ENCODE data around the gene SAP25. TPM values are rescaled to one million over a fixed set of nuclear protein-coding genes. Genes with fewer than 3 reads are reported as not detected.

The SAP25 gene
- polyA plus RNA-seq, 3 donors, result 67.2 TPM; not detected in 2

DNA sequence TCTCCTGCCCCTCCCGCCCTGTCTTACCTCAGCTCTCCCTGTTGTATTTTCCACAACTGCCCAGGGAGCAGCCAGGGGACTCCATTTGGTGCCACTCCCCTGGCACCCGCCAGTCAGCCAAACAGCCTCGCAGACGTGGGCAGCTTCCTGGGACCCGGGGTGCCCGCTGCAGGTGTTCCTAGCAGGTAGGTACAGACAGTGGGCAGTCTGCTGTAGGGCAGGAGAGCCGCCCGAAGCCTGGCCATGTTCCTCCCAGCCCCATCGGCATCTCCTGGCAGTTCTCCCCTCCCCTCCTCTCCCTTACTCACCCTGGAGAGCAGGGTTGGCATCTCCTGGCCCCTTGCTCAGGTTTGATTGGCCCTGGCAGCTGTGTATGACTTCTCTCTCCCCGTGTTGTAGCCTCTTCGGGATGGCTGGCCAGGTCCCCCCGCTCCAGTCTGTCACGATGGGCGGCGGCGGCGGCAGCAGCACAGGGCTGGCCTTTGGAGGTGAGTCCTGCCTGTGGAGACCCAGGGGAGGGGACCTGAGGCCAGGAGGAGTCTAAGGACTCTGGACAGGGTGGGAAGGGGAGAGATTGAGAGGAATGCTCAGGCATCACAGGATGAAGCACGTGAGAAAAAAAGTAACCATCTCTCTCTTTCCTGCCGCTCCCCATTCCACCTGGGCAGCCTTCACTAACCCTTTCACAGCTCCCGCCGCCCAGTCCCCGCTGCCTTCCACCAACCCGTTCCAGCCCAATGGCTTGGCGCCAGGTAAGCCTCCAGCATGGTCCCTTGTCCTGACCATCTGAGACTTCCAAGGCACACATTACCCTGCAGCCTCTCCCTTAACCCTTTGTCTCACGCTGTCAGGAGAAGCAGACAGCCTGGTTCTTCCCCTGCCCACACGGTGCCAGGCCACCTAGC is 11.3 kb downstream of the SAP25 start:
- WGBS (ENCODE audit: insufficient coverage), result 97% methylated on average over 20 of the region's 26 CpGs
- Histone ChIP-seq H3K4me2 (replicated peaks; ENCODE audit: extremely low read depth, low read length, poor library complexity, severe bottlenecking) (no peak overlapping the region), H2AFZ (ENCODE audit: insufficient read depth, low read depth, low read length, poor library complexity, severe bottlenecking) (no peak overlapping the region), H3K4me1 (ENCODE audit: control insufficient read depth in 1 of 2, insufficient read depth in 2 of 2, low read length in 2 of 2) (peaks cover 0 to 3% of the 10 kb centered on the region in 2 donors), H3K27ac (ENCODE audit: low read depth in 1 of 2, low read length in 2 of 2) (no peak overlapping the region), H3K79me2 (ENCODE audit: insufficient read depth, low read length) (no peaks in the 10 kb centered on the region), H3K27me3 (ENCODE audit: control insufficient read depth in 2 of 2, insufficient read depth in 2 of 2, low read length in 2 of 2) (no peaks in the 10 kb centered on the region), H3K36me3 (replicated peaks in 1 of 2; ENCODE audit: control insufficient read depth in 1 of 2, insufficient read depth in 2 of 2, low read length in 2 of 2) (no peaks in the 10 kb centered on the region), H4K20me1 (ENCODE audit: insufficient read depth, low read length) (no peaks in the 10 kb centered on the region), H3K9ac (ENCODE audit: insufficient read depth, low read length, poor library complexity, severe bottlenecking) (no peak overlapping the region), H3K9me3 (replicated peaks in 1 of 2; ENCODE audit: control insufficient read depth in 1 of 2, insufficient read depth in 1 of 2, low read length in 2 of 2) (no peaks in the 10 kb centered on the region), H3K4me3 (replicated peaks in 1 of 3; ENCODE audit: low read depth in 2 of 3, low read length in 3 of 3) (no peak overlapping the region)
- intact Hi-C loops (cut with micrococcal nuclease), result loop anchor here in 1 of 2 donors (5.0 kb wide), 1 partner anchor 95 kb away; no protein-coding TSS in a partner anchor
- no peak for TF ChIP-seq CTCF (IDR thresholded peaks at IDR 0.05)
- Mint-ChIP-seq H3K9me3 (peaks cover 0 to 3% (median 0%) of the 10 kb centered on the region in 7 donors), H3K27me3 (ENCODE audit: low read depth in 3 of 3) (no peaks in the 10 kb centered on the region), H3K4me1 (peaks cover 2% of the 10 kb centered on the region), H3K27ac (peak overlapping the region in 1 of 7 donors; percentile 49), H3K36me3 (peaks cover 12 to 16% of the 10 kb centered on the region in 2 donors), H3K4me3 (no peak overlapping the region)
- DNase-seq, result no peak

GRCh38 chr7:100561491-100562194 is 12.1 kb downstream of the SAP25 start:
- H3K27me3 Mint-ChIP-seq (ENCODE audit: low read depth in 3 of 3), result no peaks in the 10 kb centered on the region
- peaks cover 0 to 3% (median 0%) of the 10 kb centered on the region in 7 donors for H3K9me3 Mint-ChIP-seq
- no peaks in the 10 kb centered on the region for H3K36me3 ChIP-seq (replicated peaks in 1 of 2; ENCODE audit: control insufficient read depth in 1 of 2, insufficient read depth in 2 of 2, low read length in 2 of 2)
- no peak overlapping the region for H3K4me3 ChIP-seq (replicated peaks in 1 of 3; ENCODE audit: low read depth in 2 of 3, low read length in 3 of 3)
- intact Hi-C loops (cut with micrococcal nuclease), result loop anchor here in 1 of 2 donors (5.0 kb wide), 1 partner anchor 94 kb away; no protein-coding TSS in a partner anchor
- no peaks in the 10 kb centered on the region for H3K9me3 ChIP-seq (replicated peaks in 1 of 2; ENCODE audit: control insufficient read depth in 1 of 2, insufficient read depth in 1 of 2, low read length in 2 of 2)
- no peak for TF ChIP-seq CTCF (IDR thresholded peaks at IDR 0.05)
- 98% methylated on average over 12 of the region's 12 CpGs for WGBS (ENCODE audit: insufficient coverage)
- peaks cover 12 to 21% of the 10 kb centered on the region in 2 donors for H3K36me3 Mint-ChIP-seq
- DNase-seq, result no peak
- H2AFZ ChIP-seq (ENCODE audit: insufficient read depth, low read depth, low read length, poor library complexity, severe bottlenecking), result no peak overlapping the region
- H4K20me1 ChIP-seq (ENCODE audit: insufficient read depth, low read length), result no peaks in the 10 kb centered on the region
- H3K4me1 ChIP-seq (ENCODE audit: control insufficient read depth in 1 of 2, insufficient read depth in 2 of 2, low read length in 2 of 2), result peaks cover 4 to 6% of the 10 kb centered on the region in 2 donors
- H3K27ac ChIP-seq (ENCODE audit: low read depth in 1 of 2, low read length in 2 of 2), result no peak overlapping the region
- H3K4me3 Mint-ChIP-seq, result no peak overlapping the region
- no peak overlapping the region for H3K9ac ChIP-seq (ENCODE audit: insufficient read depth, low read length, poor library complexity, severe bottlenecking)
- no peaks in the 10 kb centered on the region for H3K79me2 ChIP-seq (ENCODE audit: insufficient read depth, low read length)
- no peaks in the 10 kb centered on the region for H3K27me3 ChIP-seq (ENCODE audit: control insufficient read depth in 2 of 2, insufficient read depth in 2 of 2, low read length in 2 of 2)
- peaks cover 7% of the 10 kb centered on the region for H3K4me1 Mint-ChIP-seq
- no peak overlapping the region for H3K27ac Mint-ChIP-seq
- no peak overlapping the region for H3K4me2 ChIP-seq (replicated peaks; ENCODE audit: extremely low read depth, low read length, poor library complexity, severe bottlenecking)

Data from CD14-positive monocyte (primary cell).